Globus pallidus (tissue), 1 donor: ENCODE measurements around the gene GCC2.
A peak's percentile ranks its signal among the peaks of the same experiment; 100 is the strongest.
"Not testable (repeated sequence)": the region's sequence is repeated elsewhere in the genome, so short reads cannot be mapped to it uniquely, and the experiment has no call there.

Experiments
- DNase-seq: peaks from one replicate; pipeline ENCODE4 v3.0.0-alpha.2; 2015; ENCODE audit warnings: low spot score

GCC2 gene

GRCh38 chr2:108444941-108445840 lies 3.8 kb upstream of the GCC2 start:
- DNase-seq = no peak

DNA sequence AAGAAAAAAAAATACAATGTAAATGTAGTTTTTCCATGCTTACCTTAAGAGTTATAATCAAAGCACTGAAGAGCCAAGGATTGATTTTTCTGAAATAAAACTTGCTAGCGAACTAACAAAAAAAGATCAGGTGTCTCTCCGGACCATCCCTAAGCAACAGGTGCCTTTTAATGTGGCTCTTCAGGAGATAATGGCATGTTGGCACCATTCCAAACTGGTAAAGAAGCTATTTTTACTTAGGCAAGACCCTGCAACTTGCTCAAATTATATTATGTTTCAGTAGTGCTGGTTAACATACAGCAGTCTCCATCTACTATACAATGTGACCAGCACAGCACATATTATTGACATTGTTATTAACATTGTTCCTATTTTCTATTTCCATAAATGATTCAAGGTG lies 2.3 kb upstream of the GCC2 start:
- DNase-seq = no peak

DNA sequence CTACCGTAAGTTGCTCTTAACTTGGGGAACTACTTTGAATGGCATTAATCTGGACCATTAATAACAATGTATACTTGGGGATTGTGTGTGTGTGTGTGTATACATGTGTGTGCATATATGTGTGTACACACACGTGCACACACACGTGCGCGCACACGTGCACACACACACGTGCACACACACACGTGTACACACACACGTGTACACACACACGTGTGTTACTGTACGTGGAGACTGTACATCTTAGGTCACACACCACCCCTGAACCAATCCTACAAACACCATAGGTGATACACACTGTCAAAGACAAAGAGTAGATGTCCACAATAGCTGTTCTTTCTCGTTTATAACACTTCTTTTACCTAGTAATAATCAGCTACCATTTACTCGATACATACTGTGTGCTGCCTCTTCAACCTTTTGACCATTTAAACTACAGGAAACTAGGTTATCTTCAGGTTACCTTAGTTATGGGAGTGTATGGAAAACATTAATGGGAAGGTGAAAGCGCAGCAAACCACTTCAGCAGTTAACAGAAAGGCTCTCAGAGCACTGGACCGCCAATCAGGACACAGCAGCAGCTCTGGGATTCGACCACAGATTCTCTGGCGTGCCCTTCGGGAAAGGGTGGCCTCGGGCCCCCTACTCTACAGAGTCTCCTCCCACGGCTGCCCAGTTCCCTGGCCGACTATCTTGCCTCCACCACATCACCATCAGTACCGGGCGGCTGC lies 894 bp upstream of the GCC2 start:
- no peak for DNase-seq

DNA sequence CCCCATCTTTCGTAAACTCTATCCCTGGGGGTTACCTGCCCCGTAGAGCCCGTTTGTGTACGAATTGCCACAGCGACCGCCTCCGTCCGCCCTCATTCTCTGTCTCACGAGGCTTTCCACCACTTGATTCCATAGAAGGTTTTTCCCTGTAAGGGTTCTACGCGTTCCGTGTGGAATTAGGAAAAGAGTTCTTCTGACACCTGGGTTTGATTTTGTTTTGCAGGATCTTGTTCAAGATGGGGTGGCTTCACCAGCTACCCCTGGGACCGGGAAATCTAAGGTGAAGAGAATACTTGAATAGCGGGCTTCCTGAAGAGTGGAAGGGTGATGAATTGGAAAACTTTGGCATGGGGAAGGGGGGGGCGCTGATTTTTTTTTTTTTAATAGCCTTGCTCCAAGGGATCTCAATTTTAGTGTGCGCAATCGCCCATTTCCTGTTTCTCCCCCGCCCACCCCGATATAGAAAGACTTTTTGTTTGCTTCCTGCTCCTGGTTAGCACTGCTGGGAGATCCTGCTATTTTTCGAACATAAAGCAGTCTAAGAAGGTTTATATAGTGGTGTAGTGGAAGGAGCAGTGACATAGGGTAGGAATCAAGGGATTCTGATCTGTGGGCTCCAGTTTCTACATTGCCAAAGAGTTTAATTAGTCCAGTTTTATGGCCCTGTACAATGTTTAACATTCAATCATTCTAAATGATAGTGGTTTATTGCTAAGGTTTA lies 564 bp downstream of the GCC2 start:
- peak; percentile 16 for DNase-seq

DNA sequence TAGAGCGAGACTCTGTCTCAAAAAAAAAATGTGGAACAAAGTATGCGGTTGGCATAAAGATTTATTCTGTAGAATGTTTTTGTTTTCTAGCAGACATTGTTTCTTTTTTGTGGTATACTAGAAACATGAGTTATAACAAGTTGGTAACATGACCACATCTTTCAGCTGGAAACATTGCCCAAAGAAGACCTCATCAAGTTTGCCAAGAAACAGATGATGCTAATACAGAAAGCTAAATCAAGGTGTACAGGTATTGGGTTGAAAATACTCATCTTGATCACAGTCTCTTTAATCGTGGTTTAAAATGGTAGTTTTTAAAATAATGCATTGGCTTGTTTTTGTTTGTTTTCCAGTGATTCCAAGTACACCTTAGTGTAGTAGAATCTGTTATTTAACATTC lies 1.9 kb downstream of the GCC2 start:
- no peak for DNase-seq

GRCh38 chr2:108451976-108452375 lies 3.0 kb downstream of the GCC2 start:
- DNase-seq = no peak

GRCh38 chr2:108453530-108453929 lies 4.5 kb downstream of the GCC2 start:
- DNase-seq = not testable (repeated sequence)

DNA sequence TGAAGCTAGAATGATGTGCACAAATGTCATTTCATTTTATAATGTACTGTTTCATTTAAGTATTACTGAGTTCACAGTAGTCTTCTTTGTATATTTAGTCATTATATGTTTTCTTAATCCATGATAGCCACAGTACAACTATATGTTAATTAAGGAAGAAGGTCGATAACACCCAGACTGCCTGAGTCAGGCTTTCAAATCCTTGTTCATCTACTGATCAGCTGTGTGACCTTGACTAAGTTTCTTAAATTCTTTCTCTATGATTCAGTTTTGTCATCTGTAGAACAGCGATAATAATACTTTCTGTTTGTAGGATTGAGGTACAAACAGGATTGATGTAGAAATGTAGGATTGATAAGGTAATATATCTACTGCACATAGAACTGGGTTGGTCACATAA lies 5.4 kb downstream of the GCC2 start:
- no peak for DNase-seq

- no peak for DNase-seq
These were observed 6.6 kb downstream of the GCC2 start for GRCh38 chr2:108455571-108455970.

- no peak for DNase-seq
These were observed 9.1 kb downstream of the GCC2 start for GRCh38 chr2:108458082-108458481.

DNA sequence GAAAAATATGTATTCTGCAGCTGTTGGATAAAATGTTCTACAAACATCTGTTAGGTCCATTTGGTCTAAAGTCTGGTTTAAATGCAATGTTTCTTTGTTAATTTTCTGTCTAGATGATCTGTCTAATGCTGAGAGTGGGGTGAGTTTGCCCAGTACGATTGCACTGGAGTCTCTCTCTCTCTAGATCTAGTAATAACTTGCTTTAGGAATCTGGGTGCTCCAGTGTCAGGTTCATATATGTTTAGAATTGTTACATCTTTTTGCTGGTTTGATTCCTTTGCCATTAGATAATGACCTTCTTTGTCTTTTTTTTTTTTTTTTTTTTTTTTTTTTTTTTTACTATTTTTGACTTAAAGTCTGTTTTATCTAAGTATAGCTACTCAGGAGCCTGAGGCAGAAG lies 10.4 kb downstream of the GCC2 start:
- DNase-seq = no peak

GRCh38 chr2:108460345-108461037 lies 11.5 kb downstream of the GCC2 start:
- no peak for DNase-seq

DNA sequence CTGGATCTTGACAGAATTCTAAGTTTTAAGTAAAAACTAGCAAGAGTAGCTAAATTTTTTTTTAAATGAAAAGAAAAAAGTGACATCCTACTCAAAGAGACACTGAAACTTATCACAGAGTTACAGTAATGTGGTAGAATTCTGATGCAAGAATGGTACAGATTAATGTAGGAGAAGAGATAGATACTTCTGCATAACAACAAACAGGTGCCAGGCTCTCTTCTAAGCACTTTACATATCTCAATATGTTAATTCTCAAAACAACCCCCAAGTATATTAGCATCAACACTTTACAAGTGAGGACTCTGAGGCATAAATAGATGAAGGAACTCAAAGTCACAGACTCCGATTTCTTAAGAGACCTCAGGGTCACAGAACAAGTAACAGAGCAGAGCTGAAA lies 28.1 kb downstream of the GCC2 start:
- no peak for DNase-seq

DNA sequence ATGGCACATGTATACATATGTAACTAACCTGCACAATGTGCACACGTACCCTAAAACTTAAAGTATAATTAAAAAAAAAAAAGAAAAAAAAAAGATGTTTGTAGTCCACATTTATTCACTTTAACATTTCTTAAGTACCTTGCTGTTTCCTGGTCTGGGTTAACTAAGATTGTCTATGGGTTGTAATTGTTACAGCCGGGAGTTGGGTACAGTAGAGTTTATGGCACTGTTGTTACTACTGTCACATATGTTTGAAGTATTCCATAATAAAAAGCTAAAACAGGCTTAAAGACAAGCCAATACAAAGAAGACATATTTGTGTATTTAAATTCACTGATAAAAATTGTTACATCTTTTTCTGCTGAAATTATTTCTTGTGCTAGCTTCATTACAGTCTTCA lies 36.2 kb downstream of the GCC2 start:
- DNase-seq = no peak

- no peak for DNase-seq
These were observed 41.6 kb downstream of the GCC2 start for GRCh38 chr2:108490506-108491122.

- no peak for DNase-seq
These were observed 42.8 kb downstream of the GCC2 start for GRCh38 chr2:108491848-108492247.

DNA sequence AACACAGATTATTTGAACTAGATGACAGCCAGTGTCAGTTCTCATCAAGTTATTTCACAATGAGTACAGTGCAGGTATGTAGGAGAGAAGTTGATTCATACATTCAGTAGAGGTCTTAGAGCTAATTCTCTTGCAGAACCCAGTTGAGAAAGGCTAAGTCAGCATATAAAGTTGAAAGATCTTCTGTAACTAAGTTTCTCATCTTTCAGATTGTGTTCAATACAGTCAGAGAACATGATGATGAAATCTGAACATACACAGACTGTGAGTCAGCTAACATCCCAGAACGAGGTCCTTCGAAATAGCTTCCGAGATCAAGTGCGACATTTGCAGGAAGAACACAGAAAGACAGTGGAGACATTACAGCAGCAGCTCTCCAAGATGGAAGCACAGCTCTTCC lies 43.4 kb downstream of the GCC2 start:
- no peak for DNase-seq

GRCh38 chr2:108496167-108496566 lies 47.2 kb downstream of the GCC2 start:
- not testable (repeated sequence) for DNase-seq

GRCh38 chr2:108507620-108508019 lies 58.6 kb downstream of the GCC2 start:
- not testable (repeated sequence) for DNase-seq

GRCh38 chr2:108512431-108512830 lies 63.4 kb downstream of the GCC2 start:
- not testable (repeated sequence) for DNase-seq

DNA sequence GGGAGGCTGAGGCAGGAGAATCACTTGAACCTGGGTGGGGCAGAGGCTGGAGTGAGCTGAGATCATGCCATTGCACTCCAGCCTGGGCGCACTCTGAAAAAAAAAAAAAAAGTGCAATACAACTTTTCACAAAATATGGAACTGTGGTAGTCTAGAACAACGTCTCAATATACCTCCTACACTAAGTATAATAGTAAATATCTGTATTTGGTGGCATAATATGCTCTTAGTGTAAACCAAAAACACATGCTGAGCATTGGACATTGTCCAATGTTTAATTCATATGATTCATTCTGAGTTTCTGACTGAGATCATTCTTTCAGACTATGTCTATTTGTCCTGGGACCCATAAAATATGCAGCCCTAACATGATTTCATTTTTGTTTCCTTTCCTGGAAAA lies 65.5 kb downstream of the GCC2 start:
- DNase-seq = not testable (repeated sequence)

GRCh38 chr2:108524688-108525087 lies 75.7 kb downstream of the GCC2 start:
- DNase-seq = not testable (repeated sequence)
